Stimulated activated CD4-positive, alpha-beta T cell treated with anti-CD3 and anti-CD28 coated beads, Interleukin-1b, Interleukin-23, amount 100 ng/mL, for 24 hours (primary cell): ENCODE data around the gene CLHC1.
"Not testable (repeated sequence)": the region's sequence is repeated elsewhere in the genome, so short reads cannot be mapped to it uniquely, and the experiment has no call there.

Experiments
- DNase-seq, 4 experiments: peaks; one replicate each; pipeline ENCODE4 v3.0.0-alpha.2; 2020; ENCODE audit warnings: low read depth in 4 of 4, low spot score in 1 of 4

CLHC1 gene

GRCh38 chr2:55137024-55137958 lies 94.8 kb downstream of the CLHC1 start:
- DNase-seq = no peak

- no peak for DNase-seq
Measured at GRCh38 chr2:55136138-55136541, 96.0 kb downstream of the CLHC1 start.

DNA sequence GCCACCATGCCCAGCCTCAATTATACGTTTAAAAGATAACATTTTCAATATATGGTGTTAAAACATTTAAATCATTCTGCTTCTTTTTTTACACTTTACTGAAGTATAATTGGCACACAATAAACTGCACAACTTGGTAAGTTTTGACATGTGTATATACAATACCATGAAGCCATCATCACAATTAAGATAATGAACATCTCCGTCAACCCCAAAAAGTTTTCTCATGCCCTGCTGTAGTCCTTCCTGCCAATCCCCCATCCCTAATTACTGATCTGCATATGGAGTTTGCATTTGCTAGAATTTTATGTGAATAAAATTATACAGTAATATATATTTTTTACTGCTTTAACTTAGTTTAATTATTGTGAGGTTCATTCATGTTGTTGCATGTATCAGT lies 96.6 kb downstream of the CLHC1 start:
- no peak for DNase-seq

- DNase-seq = no peak
Measured at GRCh38 chr2:55134316-55134706, 97.8 kb downstream of the CLHC1 start.

DNA sequence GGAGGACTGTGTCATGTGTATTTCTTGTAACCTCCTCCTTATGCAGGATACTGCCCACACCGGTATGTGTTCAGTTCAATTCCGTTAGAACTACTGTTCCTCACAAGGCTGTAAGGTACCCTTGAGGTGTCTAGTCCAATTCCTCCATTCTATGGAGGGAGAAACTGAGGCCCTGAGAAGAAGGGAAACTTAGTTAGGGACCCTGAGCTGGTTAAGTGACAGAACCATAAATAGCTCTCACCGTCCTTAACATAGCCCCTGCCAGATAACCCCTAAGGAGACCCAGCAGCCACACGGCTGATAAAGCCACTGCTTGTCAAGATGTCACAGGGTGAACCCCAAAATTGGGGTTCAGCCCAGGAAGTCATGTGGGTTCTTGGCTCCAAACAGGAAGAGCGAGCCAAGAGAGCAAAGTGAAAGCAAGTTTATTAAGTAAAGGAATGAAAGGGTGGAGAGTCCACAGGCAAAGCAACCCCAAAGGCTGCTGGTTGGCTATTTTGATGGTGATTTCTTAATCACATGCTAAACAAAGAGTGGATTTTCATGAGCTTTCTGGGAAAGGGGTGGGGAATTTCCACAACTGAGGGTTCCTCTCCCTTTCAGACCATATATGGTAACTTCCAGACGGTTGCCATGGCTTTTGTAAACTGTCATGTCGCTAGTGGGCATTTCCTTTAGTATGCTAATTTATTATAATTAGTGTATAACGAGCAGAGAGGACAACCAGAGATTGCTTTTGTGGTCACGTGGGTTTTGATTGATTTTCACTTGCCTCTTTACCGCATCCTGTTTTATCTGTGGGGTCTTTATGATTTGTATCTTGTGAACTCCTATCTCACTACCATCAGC lies 98.4 kb downstream of the CLHC1 start:
- peak in 1 of 4 experiments; percentile 8 for DNase-seq

DNA sequence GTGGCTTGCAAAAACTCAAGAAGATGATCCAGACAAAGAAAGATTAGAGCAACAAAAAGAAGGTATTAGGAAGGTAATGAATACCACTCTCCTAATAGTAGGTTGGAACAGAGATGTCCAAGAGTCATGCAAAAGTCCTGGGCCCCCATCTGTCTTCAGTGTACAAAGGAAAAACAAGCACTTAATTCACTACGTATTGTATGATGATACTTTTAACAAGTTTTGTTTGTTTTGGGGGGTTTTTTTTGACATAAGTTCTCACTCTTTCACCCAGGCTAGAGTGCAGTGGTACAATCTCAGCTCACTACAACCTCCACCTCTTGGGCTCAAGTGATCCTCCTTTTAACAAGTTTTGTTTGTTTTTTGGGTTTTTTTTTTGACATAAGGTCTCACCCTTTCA lies 101.2 kb downstream of the CLHC1 start:
- DNase-seq = no peak

DNA sequence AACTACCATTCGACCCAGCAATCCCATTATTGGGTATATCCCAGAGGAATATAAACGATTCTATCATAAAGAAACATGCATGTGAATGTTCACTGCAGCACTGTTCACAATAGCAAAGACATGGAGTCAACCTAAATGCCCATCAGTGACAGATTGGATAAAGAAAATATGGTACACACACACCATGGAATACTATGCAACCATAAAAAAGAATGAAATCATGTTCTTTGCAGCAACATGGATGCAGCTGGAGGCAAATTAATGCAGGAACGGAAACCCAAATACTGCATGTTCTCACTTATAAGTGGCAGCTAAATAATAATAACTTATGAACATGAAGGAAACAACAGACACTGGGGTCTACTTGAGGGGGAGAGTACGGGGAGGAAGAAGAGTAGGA lies 105.5 kb downstream of the CLHC1 start:
- not testable (repeated sequence) for DNase-seq
